H1 (cell line): ENCODE measurements around the gene KCNH1. TPM values are rescaled to one million over a fixed set of nuclear protein-coding genes. Genes with fewer than 3 reads are reported as not detected.

Experiments used
- polyA plus RNA-seq, 7 experiments: library from polyadenylated mRNA; depleted of rRNA in 3 of 7; stranded (reverse) in 5 of 7; unstranded in 2 of 7; fragments of >200 nt in 5 of 7; fragments of 200-250 nt in 2 of 7; gene quantifications; 1 replicate in 5 of 7; 2 replicates in 1 of 7; 4 replicates in 1 of 7; pipeline versions ENCODE4 v1.2.1 to v1.2.3, GENCODE V29; 2011 to 2013; ENCODE audit warnings: missing spikeins in 2 of 7, mixed read lengths in 2 of 7
- total RNA-seq: library from RNA; stranded (reverse); fragmentation: NEBNext Ultra II Directional; extraction: Animal tissue kit (Norgen Biotek cat#: 25700); gene quantifications from 2 replicates; pipeline ENCODE4 v1.2.1, GENCODE V29; 2021
- TF ChIP-seq, protein P1 (sequence below), 3 experiments: IDR thresholded peaks; 1 replicate in 2 of 3; 2 replicates in 1 of 3; pipeline versions ENCODE4 v1.5.1 to v1.6.1; 2011; ENCODE audit warnings: low read length in 3 of 3, mild to moderate bottlenecking in 3 of 3, inconsistent platforms in 2 of 3, low read depth in 1 of 3, moderate library complexity in 1 of 3; ENCODE audit not compliant: insufficient read depth in 1 of 3; ENCODE audit errors: control extremely low read depth in 1 of 3

Gene KCNH1
- total and polyA plus RNA-seq, 2 of the 8 experiments (the other 6 are each of a cell fraction or from before 2014, with no cell fraction given) = 0.27 to 0.34 TPM

DNA sequence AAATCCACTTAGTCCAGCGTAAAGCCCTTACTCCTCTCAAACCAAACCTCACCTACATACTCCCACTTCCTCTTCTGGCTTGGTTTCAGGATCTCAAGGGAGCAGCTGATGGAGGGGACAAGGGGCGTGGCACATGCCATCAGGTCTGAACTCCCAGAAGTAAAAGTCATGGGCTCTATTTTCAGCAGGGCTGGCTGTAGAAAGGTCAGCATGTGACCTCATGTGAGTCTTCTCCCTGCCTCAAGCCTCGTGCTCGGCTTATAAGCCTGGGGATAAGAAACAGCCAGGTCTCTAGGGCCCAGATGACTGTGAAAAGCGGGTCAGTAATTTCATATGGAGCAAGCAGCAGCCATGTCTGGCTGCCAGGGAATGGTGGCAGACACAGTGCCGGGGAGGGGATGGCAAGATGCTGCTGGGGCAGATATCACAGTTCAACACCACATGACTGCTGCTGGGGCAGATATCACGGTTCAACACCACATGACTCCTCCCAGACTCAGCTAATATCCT is 227.9 kb downstream of the KCNH1 start (continued):
- TF ChIP-seq, protein P1, sequence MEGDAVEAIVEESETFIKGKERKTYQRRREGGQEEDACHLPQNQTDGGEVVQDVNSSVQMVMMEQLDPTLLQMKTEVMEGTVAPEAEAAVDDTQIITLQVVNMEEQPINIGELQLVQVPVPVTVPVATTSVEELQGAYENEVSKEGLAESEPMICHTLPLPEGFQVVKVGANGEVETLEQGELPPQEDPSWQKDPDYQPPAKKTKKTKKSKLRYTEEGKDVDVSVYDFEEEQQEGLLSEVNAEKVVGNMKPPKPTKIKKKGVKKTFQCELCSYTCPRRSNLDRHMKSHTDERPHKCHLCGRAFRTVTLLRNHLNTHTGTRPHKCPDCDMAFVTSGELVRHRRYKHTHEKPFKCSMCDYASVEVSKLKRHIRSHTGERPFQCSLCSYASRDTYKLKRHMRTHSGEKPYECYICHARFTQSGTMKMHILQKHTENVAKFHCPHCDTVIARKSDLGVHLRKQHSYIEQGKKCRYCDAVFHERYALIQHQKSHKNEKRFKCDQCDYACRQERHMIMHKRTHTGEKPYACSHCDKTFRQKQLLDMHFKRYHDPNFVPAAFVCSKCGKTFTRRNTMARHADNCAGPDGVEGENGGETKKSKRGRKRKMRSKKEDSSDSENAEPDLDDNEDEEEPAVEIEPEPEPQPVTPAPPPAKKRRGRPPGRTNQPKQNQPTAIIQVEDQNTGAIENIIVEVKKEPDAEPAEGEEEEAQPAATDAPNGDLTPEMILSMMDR (IDR thresholded peaks at IDR 0.05; ENCODE audit: control extremely low read depth in 1 of 3, insufficient read depth in 1 of 3, low read depth in 1 of 3, low read length in 3 of 3) = no peak
- TF ChIP-seq, all 59 proteins: peak for 0
